Testis (tissue), 2 donors: ENCODE data around the gene ABCA4.

Experiments used
- CTCF ChIP-seq, 3 experiments: fragments of 450-650 bp in 2 of 3; fragments of 200-600 bp in 1 of 3; sonication (generic) in 1 of 3; IDR thresholded peaks; one replicate each; pipeline ENCODE4 v1.5.1; 2016 to 2019; ENCODE audit warnings: antibody characterized with exemption in 3 of 3, mild to moderate bottlenecking in 2 of 3, moderate library complexity in 1 of 3
- POLR2A ChIP-seq: fragments of 450-650 bp; IDR thresholded peaks from one replicate; pipeline ENCODE4 v1.6.1; 2017; ENCODE audit warnings: antibody characterized with exemption, mild to moderate bottlenecking, moderate library complexity

- TF ChIP-seq CTCF (IDR thresholded peaks at IDR 0.05) (no peak), POLR2A (no peak)
These were observed 33.8 kb downstream of the ABCA4 start for GRCh38 chr1:94087193-94087592.
